HG03342 (cell line): ENCODE measurements around the gene AP4E1.
"Not testable (repeated sequence)": the region's sequence is repeated elsewhere in the genome, so short reads cannot be mapped to it uniquely, and the experiment has no call there.

ENCODE experiments used
- ATAC-seq: cut with Tn5 transposase; IDR thresholded peaks from one replicate; pipeline ENCODE4 v1.9.1; 2021; ENCODE audit warnings: mild to moderate bottlenecking, moderate library complexity; ENCODE audit not compliant: unreplicated experiment

AP4E1 gene

DNA sequence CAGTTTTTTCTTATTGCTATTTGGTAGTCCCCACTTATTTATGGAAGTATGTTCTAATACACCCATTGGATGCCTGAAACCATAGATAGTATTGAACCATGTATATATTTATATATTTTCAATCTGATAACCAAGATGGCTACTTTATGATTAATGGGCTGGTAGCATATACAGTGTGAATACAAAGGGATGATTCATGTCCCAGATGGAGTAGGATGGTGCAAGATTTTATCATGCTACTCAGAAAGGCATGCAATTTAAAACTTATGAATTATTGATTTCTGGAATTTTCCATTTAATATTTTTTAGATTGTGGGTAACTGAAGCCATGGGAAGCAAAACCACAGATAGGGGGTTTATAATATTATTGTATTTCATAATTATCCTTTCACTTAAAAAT, 35.2 kb downstream of the AP4E1 start:
- ATAC-seq, result no peak

DNA sequence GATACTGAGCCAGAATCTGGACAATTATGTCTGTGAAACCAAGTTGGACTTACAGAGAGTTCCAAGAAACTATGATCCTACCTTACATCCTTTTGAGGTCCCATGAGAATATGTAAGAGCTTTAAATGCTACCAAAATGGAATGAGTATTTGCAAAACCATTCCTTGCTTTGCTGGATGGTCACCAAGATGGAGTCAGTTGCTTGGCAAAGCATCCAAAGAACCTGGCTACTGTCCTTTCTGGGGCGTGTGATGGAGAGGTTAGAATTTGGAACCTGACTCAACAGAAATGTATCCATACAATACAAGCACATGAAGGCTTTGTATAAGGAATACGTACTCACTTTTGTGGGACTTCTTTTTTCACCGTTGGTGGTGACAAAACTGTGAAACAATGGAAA, 36.2 kb downstream of the AP4E1 start:
- no peak for ATAC-seq

DNA sequence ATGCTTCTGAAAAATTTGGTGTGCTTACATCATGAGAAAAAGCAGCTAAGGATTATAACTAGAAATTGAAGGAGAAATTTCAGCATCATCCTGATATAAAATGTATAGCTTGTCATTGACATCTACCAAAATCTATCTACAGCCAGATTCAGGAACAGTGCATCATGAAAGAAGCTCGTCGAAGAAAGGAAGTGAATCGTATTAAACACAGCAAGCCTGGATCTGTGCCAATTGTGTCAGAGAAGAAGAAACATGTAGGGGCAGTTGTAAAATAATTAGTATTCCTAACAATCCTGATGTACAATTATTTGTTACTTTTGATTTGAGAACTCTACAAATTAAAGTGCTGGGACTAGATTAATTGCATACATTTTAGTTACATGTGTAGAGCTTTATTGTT, 37.2 kb downstream of the AP4E1 start:
- no peak for ATAC-seq

DNA sequence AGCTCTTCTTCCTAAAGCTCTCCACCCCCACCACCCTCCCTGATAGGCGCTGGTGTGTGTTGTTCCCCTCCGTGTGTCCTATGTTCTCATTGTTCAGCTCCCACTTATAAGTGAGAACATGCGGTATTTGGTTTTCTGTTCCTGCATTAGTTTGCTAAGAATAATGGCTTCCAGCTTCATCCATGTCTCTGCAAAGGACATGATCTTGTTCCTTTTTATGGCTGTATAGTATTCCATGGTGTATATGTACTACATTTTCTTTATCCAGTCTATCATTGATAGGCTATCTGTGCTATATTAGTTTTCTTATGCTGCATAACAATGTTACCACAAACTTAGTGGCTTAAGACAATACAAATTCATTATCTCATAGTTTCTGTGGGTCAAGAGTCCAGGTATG, 42.3 kb downstream of the AP4E1 start:
- not testable (repeated sequence) for ATAC-seq

GRCh38 chr15:50953302-50953701, 44.8 kb downstream of the AP4E1 start:
- ATAC-seq, result no peak

- ATAC-seq, result not testable (repeated sequence)
Observed at GRCh38 chr15:50954837-50955236, 46.4 kb downstream of the AP4E1 start.

GRCh38 chr15:50959717-50960116, 51.2 kb downstream of the AP4E1 start:
- ATAC-seq, result no peak

DNA sequence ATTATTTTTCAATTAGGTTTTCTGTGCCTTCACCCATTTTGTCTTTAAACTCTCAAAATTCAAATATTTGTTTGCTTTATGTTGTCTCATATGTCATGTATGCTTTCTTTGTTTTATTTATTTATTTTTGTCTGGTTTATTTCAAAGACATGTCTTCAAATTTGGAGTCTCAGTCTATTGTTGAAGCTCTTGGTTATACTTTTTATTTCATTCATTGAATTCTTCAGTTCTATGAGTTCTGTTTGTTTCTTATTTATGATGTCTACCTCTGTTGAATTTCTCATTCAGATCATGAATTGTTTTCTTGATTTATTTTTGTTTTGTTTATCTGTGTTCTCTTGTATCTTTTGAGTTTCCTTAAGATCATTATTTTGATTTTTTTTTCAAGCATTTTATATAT, 55.6 kb downstream of the AP4E1 start:
- no peak for ATAC-seq

GRCh38 chr15:50968353-50968752, 59.9 kb downstream of the AP4E1 start:
- no peak for ATAC-seq

DNA sequence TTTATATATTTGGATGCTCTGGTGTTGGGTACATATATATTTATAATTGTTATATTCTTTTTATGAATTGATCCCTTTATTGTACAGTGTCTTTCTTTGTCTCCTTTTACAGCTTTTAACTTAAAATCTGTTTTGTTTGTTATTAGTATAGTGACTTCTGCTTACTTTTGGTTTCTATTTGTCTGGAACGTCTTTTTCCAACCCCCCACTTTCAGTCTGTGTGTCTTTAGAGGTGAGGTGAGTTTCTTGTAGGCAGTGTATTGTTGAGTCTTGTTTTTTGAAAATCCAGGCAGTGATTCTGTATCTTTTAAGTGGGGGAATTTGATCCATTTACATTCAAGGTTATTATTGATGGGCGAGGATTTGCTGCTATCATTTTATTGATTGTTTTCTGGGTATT, 62.0 kb downstream of the AP4E1 start:
- no peak for ATAC-seq

DNA sequence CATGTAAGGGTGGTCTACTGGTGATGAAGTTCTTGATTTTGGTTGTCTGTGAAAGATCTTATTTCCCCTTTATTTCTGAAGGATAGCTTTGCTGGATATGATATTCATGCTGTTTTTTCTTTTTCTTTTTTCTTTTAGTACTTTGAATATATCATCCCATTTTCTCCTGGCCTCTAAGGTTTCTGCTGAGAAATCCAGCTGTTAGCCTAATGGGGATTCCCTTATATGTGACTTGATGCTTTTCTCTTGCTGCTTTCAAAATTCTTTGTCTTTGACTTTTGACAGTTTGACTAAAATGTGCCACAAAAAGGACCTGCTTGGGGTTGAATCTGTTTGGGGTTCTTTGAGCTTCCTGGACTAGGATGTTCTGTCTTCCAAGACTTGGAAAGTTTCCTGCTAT, 62.6 kb downstream of the AP4E1 start:
- no peak for ATAC-seq

GRCh38 chr15:50971542-50971941, 63.1 kb downstream of the AP4E1 start:
- no peak for ATAC-seq

- no peak for ATAC-seq
Observed at GRCh38 chr15:50973605-50974004, 65.1 kb downstream of the AP4E1 start.

DNA sequence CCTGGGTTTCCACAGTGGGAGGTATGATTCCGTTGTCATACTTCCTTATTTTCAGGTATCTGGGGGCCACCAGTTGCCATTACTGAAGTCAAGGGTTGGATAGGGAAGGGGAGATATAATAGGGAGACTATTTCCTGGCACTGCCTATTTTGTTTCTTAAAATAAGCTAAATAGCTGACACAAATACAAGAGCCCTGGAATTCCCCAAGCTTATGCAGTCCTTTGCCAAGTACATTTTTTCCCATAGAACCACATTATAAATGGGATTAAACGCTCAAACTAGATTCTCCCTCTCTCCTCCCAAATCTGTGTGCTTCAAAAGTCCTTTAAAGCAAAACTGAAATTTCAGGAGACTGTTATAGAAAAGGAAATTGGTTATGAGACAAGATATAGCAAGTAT, 68.7 kb downstream of the AP4E1 start:
- no peak for ATAC-seq

DNA sequence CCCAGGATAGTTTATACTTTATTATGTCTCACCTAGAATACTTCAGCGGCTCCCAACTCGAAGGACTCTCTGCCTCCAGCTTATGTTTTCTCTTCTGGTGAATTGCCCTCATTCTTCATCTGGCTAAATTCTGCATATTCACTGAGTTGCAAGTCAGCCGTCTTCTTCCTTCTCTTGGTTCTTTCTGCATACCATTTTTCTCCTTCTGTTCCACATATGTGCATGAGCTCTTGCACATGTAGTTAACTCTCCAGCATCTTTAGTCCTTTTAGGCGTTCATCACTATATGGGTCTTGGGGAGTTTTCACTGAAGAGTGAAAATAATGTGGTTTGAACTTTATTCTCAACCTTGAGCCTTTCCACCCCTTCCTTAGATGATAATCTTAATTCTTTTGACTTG, 70.1 kb downstream of the AP4E1 start:
- no peak for ATAC-seq

GRCh38 chr15:50979041-50979440, 70.6 kb downstream of the AP4E1 start:
- no peak for ATAC-seq

- ATAC-seq, result no peak
Observed at GRCh38 chr15:50993598-50993997, 85.1 kb downstream of the AP4E1 start.

DNA sequence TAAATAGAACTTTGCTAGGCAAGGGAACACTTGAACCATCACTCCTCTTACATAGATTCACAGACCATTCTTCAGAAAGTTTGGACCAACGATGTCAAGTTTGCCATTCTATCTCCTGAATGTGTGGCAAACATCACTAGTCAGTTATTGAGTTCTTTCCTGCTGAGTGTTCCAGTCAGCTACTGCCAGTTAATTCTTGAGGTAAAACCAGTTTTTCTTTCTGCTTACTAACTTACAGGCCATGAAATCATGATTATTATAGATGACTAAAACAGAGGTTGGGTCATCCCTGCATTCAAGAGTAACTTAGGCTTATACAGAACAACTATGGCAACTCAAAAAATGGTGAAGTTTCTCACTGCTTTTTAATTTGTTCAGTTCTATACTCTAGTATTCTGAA, 88.2 kb downstream of the AP4E1 start:
- no peak for ATAC-seq

- ATAC-seq, result no peak
Observed at GRCh38 chr15:50997371-50998051, 89.0 kb downstream of the AP4E1 start.

- no peak for ATAC-seq
Observed at GRCh38 chr15:51004103-51004551, 95.6 kb downstream of the AP4E1 start.

DNA sequence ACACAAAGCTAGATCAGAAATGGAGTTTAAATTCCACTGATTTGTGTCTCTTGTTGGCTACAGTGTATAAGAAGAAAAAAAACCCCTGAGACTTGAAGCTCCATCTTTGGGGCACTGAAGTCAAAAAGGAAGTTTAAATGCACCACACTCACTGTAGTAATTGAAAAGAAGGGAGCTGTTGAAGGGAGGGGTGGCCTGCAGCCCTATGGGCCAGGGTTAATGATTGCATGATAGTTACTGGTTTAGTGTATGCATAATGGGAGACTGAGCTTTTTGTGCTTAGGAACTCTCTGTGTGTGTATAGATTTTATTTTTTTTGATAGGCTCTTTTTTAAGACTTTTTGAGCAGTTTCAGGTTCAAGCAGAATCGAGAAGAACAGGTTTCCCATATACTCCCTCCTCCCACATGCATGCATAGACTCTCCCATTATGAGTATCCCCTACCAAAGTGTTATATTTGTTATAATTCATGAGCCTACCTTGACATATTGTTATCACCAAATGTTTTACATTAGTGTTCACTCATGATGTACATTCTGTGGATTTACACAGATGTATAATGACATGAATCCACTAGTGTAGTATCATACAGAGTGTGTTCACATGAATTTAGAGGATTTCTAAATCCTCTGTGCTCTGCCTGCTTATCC, 98.0 kb downstream of the AP4E1 start:
- no peak for ATAC-seq

- ATAC-seq, result no peak
Observed at GRCh38 chr15:51007131-51007666, 98.7 kb downstream of the AP4E1 start.
